SK-N-SH treated with all-trans-retinoic acid at 6 μM for 48 hours (cell line): Measurements from ENCODE around the gene FHIT.

Experiments
- ARNTL ChIP-seq: fragments of 450-650 bp; formaldehyde crosslinking; IDR thresholded peaks from 2 replicates; pipeline ENCODE4 v1.5.0; 2020; ENCODE audit warnings: low read depth, mild to moderate bottlenecking, moderate library complexity, borderline replicate concordance
- BACH2 ChIP-seq: fragments of 250-450 bp; sonication (Bioruptor Pico); IDR thresholded peaks from 2 replicates; pipeline ENCODE4 v1.9.0; 2021; ENCODE audit warnings: mild to moderate bottlenecking, borderline replicate concordance
- ISL1 ChIP-seq: fragments of 250-450 bp; sonication (Bioruptor Pico); IDR thresholded peaks from 2 replicates; pipeline ENCODE4 v2.1.2; 2022; ENCODE audit warnings: mild to moderate bottlenecking, moderate library complexity
- PATZ1 ChIP-seq: fragments of 250-450 bp; sonication (Bioruptor Pico); IDR thresholded peaks from 2 replicates; pipeline ENCODE4 v1.8.0; 2020; ENCODE audit warnings: mild to moderate bottlenecking, moderate library complexity, borderline replicate concordance
- POU6F1 ChIP-seq: fragments of 250-450 bp; sonication (Bioruptor Pico); IDR thresholded peaks from 2 replicates; pipeline ENCODE4 v1.8.0; 2021; ENCODE audit warnings: low read depth, mild to moderate bottlenecking, moderate library complexity, borderline replicate concordance
- PPARA ChIP-seq: fragments of 250-450 bp; sonication (Bioruptor Pico); IDR thresholded peaks from 2 replicates; pipeline ENCODE4 v1.5.0; 2020; ENCODE audit warnings: mild to moderate bottlenecking, borderline replicate concordance
- RARB ChIP-seq: fragments of 250-450 bp; sonication (Bioruptor Pico); IDR thresholded peaks from 2 replicates; pipeline ENCODE4 v1.8.0; 2021; ENCODE audit warnings: mild to moderate bottlenecking, moderate library complexity
- ZFP30 ChIP-seq: fragments of 450-650 bp; formaldehyde crosslinking; IDR thresholded peaks from 2 replicates; pipeline ENCODE4 v1.5.0; 2022; ENCODE audit warnings: mild to moderate bottlenecking, moderate library complexity
- ZNF8 ChIP-seq: fragments of 450-650 bp; formaldehyde crosslinking; IDR thresholded peaks from 2 replicates; pipeline ENCODE4 v1.5.0; 2020; ENCODE audit warnings: mild to moderate bottlenecking, moderate library complexity

- no peak for TF ChIP-seq RARB (CRISPR knock-in tag)
- no peak for TF ChIP-seq POU6F1 (CRISPR knock-in tag)
- TF ChIP-seq ARNTL (CRISPR knock-in tag) = no peak
- no peak for TF ChIP-seq PATZ1 (CRISPR knock-in tag)
- TF ChIP-seq ZNF8 (CRISPR knock-in tag) = no peak
- no peak for TF ChIP-seq ISL1 (CRISPR knock-in tag)
- TF ChIP-seq BACH2 = no peak
- no peak for TF ChIP-seq ZFP30 (CRISPR knock-in tag)
- no peak for TF ChIP-seq PPARA (CRISPR knock-in tag)
Measured at GRCh38 chr3:60101621-60102020, 1149.6 kb downstream of the FHIT start.
